Measurements from ENCODE around the gene NAPG.
"Not testable (repeated sequence)": the region's sequence is repeated elsewhere in the genome, so short reads cannot be mapped to it uniquely, and the experiment has no call there.

NAPG gene

DNA sequence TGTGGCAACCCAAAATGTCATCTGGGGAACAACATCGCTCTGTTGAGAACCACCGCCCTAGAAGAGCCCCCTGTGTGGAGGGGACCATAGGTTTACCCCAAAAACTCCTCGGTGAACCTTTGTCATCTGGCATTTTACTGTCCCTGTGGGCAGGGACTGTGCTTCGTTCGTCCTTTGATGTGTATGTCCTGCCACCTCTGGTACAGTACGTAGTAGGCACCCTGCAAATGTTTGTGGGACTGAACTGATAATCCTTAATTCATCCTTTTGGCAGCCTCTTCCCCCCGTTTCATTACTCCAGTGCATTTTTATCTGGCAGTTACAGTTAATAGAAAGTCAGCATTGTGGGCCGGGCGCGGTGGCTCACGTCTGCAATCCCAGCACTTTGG is 728 bp downstream of the NAPG start:
- TF ChIP-seq, protein P1, sequence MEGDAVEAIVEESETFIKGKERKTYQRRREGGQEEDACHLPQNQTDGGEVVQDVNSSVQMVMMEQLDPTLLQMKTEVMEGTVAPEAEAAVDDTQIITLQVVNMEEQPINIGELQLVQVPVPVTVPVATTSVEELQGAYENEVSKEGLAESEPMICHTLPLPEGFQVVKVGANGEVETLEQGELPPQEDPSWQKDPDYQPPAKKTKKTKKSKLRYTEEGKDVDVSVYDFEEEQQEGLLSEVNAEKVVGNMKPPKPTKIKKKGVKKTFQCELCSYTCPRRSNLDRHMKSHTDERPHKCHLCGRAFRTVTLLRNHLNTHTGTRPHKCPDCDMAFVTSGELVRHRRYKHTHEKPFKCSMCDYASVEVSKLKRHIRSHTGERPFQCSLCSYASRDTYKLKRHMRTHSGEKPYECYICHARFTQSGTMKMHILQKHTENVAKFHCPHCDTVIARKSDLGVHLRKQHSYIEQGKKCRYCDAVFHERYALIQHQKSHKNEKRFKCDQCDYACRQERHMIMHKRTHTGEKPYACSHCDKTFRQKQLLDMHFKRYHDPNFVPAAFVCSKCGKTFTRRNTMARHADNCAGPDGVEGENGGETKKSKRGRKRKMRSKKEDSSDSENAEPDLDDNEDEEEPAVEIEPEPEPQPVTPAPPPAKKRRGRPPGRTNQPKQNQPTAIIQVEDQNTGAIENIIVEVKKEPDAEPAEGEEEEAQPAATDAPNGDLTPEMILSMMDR (conservative IDR thresholded peaks at IDR 0.05; ENCODE audit: low read depth, low read length) = no peak
- H3K4me3 ChIP-seq (ENCODE audit: low read depth, low read length) = peak overlapping the region; percentile 83
- no peak for DNase-seq (ENCODE audit: low read depth)

DNA sequence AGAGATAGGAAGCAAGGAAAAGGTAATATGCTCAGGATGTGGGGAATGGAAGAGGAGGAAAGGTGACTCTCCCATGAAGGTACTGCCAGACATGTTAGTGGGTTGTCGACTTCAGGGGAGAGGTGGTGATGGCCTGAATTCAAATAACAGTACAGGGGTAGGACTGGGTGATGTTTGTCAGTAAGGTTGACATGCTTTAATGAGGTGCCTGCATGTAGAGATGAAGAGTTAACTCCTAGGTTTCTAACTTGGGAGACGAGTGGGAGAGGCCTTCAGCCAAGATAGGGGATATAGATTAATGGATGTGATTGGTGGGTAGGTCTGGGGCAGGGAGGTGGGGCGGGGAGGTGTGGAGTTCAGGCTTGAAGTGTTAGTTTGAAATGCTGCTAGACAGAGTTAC is 2.6 kb downstream of the NAPG start:
- H3K4me3 ChIP-seq (ENCODE audit: low read depth, low read length) = no peak overlapping the region
- DNase-seq (ENCODE audit: low read depth) = no peak
- TF ChIP-seq, protein P1 (conservative IDR thresholded peaks at IDR 0.05; ENCODE audit: low read depth, low read length) = no peak

- no peak for DNase-seq (ENCODE audit: low read depth)
- H3K4me3 ChIP-seq (ENCODE audit: low read depth, low read length) = no peak overlapping the region
- TF ChIP-seq, protein P1 (conservative IDR thresholded peaks at IDR 0.05; ENCODE audit: low read depth, low read length) = no peak
Measured at GRCh38 chr18:10530002-10530401, 4.2 kb downstream of the NAPG start.

DNA sequence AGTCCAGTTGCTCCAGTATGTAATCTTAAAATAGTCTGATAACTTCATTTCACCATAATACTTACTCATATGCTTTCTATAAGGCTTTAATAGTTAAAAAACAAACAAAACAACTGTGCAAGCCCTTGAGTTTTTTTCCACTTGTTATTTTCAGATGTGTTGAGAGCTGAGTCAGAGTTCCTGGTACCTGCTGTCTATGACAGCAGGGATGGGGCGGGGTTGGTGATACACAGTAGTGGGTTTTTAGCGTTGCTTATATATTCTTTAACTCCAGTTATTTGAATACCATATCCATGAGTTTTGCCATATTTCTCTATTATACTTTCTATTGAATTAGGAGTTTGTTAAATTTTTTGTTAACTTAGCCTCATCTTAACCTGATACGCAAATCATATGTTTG is 5.0 kb downstream of the NAPG start:
- TF ChIP-seq, protein P1 (conservative IDR thresholded peaks at IDR 0.05; ENCODE audit: low read depth, low read length) = no peak
- DNase-seq (ENCODE audit: low read depth) = peak; percentile 63
- no peak overlapping the region for H3K4me3 ChIP-seq (ENCODE audit: low read depth, low read length)

- no peak overlapping the region for H3K4me3 ChIP-seq (ENCODE audit: low read depth, low read length)
- no peak for DNase-seq (ENCODE audit: low read depth)
- TF ChIP-seq, protein P1 (conservative IDR thresholded peaks at IDR 0.05; ENCODE audit: low read depth, low read length) = no peak
Measured at GRCh38 chr18:10533111-10533510, 7.3 kb downstream of the NAPG start.

GRCh38 chr18:10536280-10536679 is 10.5 kb downstream of the NAPG start:
- DNase-seq (ENCODE audit: low read depth) = no peak
- TF ChIP-seq, protein P1 (conservative IDR thresholded peaks at IDR 0.05; ENCODE audit: low read depth, low read length) = no peak
- H3K4me3 ChIP-seq (ENCODE audit: low read depth, low read length) = no peak overlapping the region

GRCh38 chr18:10537765-10538164 is 11.9 kb downstream of the NAPG start:
- no peak for DNase-seq (ENCODE audit: low read depth)
- H3K4me3 ChIP-seq (ENCODE audit: low read depth, low read length) = no peak overlapping the region
- TF ChIP-seq, protein P1 (conservative IDR thresholded peaks at IDR 0.05; ENCODE audit: low read depth, low read length) = no peak

- not testable (repeated sequence) for H3K4me3 ChIP-seq (ENCODE audit: low read depth, low read length); DNase-seq (ENCODE audit: low read depth)
Measured at GRCh38 chr18:10539124-10539523, 13.3 kb downstream of the NAPG start.

All from choroid plexus epithelial cell (primary cell).